Iris pigment epithelial cell (primary cell): Measurements from ENCODE around the gene FHOD3.

Experiments
- DNase-seq: peaks from one replicate; pipeline ENCODE4 v3.0.0-alpha.2; 2011; ENCODE audit warnings: low read depth

The FHOD3 gene

GRCh38 chr18:36296650-36297416 is 680 bp upstream of the FHOD3 start:
- DNase-seq, result peak; percentile 69

- no peak for DNase-seq
Measured at GRCh38 chr18:36298126-36298741, 721 bp downstream of the FHOD3 start.

- DNase-seq, result no peak
Measured at GRCh38 chr18:36299015-36299414, 1.5 kb downstream of the FHOD3 start.

GRCh38 chr18:36300211-36300610 is 2.7 kb downstream of the FHOD3 start:
- no peak for DNase-seq

GRCh38 chr18:36301884-36302283 is 4.4 kb downstream of the FHOD3 start:
- DNase-seq, result no peak

GRCh38 chr18:36302676-36303075 is 5.2 kb downstream of the FHOD3 start:
- DNase-seq, result peak; percentile 21

- no peak for DNase-seq
Measured at GRCh38 chr18:36303211-36303844, 5.8 kb downstream of the FHOD3 start.

- no peak for DNase-seq
Measured at GRCh38 chr18:36304723-36305122, 7.2 kb downstream of the FHOD3 start.

- no peak for DNase-seq
Measured at GRCh38 chr18:36305375-36305774, 7.9 kb downstream of the FHOD3 start.

- DNase-seq, result peak; percentile 15
Measured at GRCh38 chr18:36307513-36307912, 10.0 kb downstream of the FHOD3 start.

GRCh38 chr18:36308711-36309435 is 11.4 kb downstream of the FHOD3 start:
- no peak for DNase-seq

GRCh38 chr18:36309436-36310391 is 12.2 kb downstream of the FHOD3 start:
- DNase-seq, result peak; percentile 97

GRCh38 chr18:36311026-36311570 is 13.6 kb downstream of the FHOD3 start:
- no peak for DNase-seq

GRCh38 chr18:36312806-36313395 is 15.4 kb downstream of the FHOD3 start:
- peak; percentile 53 for DNase-seq

GRCh38 chr18:36314098-36314497 is 16.6 kb downstream of the FHOD3 start:
- peak; percentile 29 for DNase-seq

GRCh38 chr18:36314754-36315153 is 17.2 kb downstream of the FHOD3 start:
- DNase-seq, result peak; percentile 85

- DNase-seq, result peak; percentile 60
Measured at GRCh38 chr18:36315736-36316135, 18.2 kb downstream of the FHOD3 start.

GRCh38 chr18:36316246-36316645 is 18.7 kb downstream of the FHOD3 start:
- DNase-seq, result no peak

GRCh38 chr18:36321658-36322407 is 24.3 kb downstream of the FHOD3 start:
- peak; percentile 34 for DNase-seq

GRCh38 chr18:36322408-36322728 is 24.9 kb downstream of the FHOD3 start:
- no peak for DNase-seq
